GM20000 (cell line): ENCODE data around the gene SERGEF.
"Not testable (repeated sequence)": the region's sequence is repeated elsewhere in the genome, so short reads cannot be mapped to it uniquely, and the experiment has no call there.

ENCODE experiments used
- DNase-seq: peaks from one replicate; pipeline ENCODE4 v3.0.0; 2012; ENCODE audit warnings: low spot score
- CTCF ChIP-seq: IDR thresholded peaks from 2 replicates; pipeline ENCODE4 v1.5.1; 2012; ENCODE audit warnings: mild to moderate bottlenecking, control low read depth; ENCODE audit errors: extremely low read depth, missing control alignments

Gene SERGEF

GRCh38 chr11:17906436-17906835 is 106.4 kb downstream of the SERGEF start:
- no peak for DNase-seq
- no peak for TF ChIP-seq CTCF

- TF ChIP-seq CTCF = no peak
- peak; percentile 39 for DNase-seq
These were observed 107.4 kb downstream of the SERGEF start for GRCh38 chr11:17905477-17905876.

- TF ChIP-seq CTCF = no peak
- DNase-seq = no peak
These were observed 111.4 kb downstream of the SERGEF start for GRCh38 chr11:17901481-17901880.

- no peak for DNase-seq
- no peak for TF ChIP-seq CTCF
These were observed 114.1 kb downstream of the SERGEF start for GRCh38 chr11:17898782-17899181.

GRCh38 chr11:17898071-17898470 is 114.8 kb downstream of the SERGEF start:
- no peak for TF ChIP-seq CTCF
- no peak for DNase-seq

GRCh38 chr11:17897495-17897894 is 115.4 kb downstream of the SERGEF start:
- TF ChIP-seq CTCF = no peak
- DNase-seq = no peak

GRCh38 chr11:17896496-17897151 is 116.2 kb downstream of the SERGEF start:
- not testable (repeated sequence) for DNase-seq

GRCh38 chr11:17894929-17895658 is 117.8 kb downstream of the SERGEF start:
- TF ChIP-seq CTCF = no peak
- DNase-seq = no peak
